ENCODE measurements around the gene AMER2. TPM values are rescaled to one million over a fixed set of nuclear protein-coding genes. Genes with fewer than 3 reads are reported as not detected.

AMER2 gene
- not detected in 2 replicates for total RNA-seq

GRCh38 chr13:25171517-25172302, at the start of gene AMER2:
Gene AMER2, minus strand, starts transcription at chr13:25172288. Its CDS starts 669 bp downstream, at chr13:25171619.

Other genes starting within 250 kb of the AMER2 start
- 0.12 and 0.13 TPM in 2 replicates for gene PABPC3, start 76.2 kb downstream of the AMER2 start, total RNA-seq
- gene MTMR6, start 115.2 kb upstream of the AMER2 start, total RNA-seq = 29.6 and 32.0 TPM in 2 replicates
- gene NUP58, start 129.3 kb upstream of the AMER2 start, total RNA-seq = 32.6 and 37.4 TPM in 2 replicates
- under 0.01 and 0.06 TPM in 2 replicates for gene ATP8A2, start 199.7 kb upstream of the AMER2 start, total RNA-seq

Data from aortic smooth muscle cell (primary cell).